SK-N-MC (cell line): ENCODE data around the gene SYNJ2.

Experiments
- EZH2 ChIP-seq: fragments of 200-600 bp; sonication (generic); IDR thresholded peaks from one replicate; pipeline ENCODE4 v1.6.1; 2017; ENCODE audit warnings: antibody characterized with exemption
- POLR2AphosphoS5 ChIP-seq: IDR thresholded peaks from 2 replicates; pipeline ENCODE4 v1.6.1; 2012; ENCODE audit warnings: mild to moderate bottlenecking, low read depth, low read length, borderline replicate concordance

DNA sequence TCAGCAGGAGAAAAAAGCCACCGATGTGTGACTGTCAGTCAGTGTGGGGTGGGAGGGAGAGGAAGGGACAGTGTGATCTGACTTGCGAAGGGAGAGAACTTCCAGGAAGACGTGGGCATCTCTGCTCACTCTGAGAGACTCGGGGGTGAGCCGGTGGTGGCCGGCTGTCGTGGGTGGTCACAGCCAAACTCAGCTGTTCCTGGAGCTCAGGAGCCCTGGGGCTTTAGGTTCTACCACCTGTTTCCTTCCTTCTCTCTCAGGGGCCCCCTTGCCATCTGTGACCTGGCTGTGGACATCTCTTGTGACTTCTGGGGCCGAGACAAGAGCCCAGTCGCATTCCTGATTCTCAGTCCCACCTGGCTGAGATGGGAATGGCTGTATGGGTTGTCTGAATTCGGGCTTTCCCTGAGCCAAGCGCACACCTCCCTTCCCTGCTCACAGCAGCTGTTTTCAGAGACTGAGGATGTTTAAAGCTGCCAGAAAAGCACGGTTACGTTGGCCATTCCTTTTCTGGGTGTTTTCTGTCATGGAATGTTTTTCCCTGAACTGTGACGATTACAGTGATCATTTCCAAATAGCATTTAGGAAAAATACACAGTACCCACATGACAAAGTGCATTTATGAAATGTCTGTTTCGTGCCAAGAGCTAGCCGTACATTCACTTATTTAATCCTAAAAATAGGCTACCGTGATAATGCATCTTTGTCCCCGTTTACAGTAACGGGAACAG, 36.5 kb downstream of the SYNJ2 start:
- TF ChIP-seq EZH2 (no peak), POLR2AphosphoS5 (no peak)
